ENCODE results near the gene LCA5. TPM values are rescaled to one million over a fixed set of nuclear protein-coding genes. Genes with fewer than 3 reads are reported as not detected.
"Not testable (repeated sequence)": the region's sequence is repeated elsewhere in the genome, so short reads cannot be mapped to it uniquely, and the experiment has no call there.

LCA5 gene
- total RNA-seq, 2 donors from 2014 or later, result 4.6 to 7.0 TPM

DNA sequence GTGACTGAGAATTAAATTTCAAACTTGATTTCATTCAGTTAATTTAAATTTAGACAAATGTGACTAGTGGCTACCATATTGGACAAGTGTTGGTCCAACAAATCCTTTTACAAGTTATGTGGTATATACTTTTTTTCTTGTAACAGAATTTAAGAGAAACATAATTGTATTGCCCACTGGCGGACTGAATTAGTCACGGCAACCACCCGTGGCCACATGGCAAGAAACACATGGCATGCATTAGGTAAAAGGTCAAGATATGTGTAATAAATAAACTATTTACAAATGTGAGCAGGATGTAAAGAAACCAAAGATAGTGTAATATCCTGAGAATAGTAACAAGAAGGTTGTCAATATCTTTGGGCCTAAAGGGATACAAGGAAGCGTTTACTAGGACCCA, 91.2 kb downstream of the LCA5 start:
- DNase-seq (ENCODE audit: low spot score) (no peak), ATAC-seq (ENCODE audit: insufficient number of reproducible peaks, low FRiP score, low read depth) (no peak)
- Histone ChIP-seq H3K27me3 (replicated peaks; ENCODE audit: insufficient read depth) (no peaks in the 10 kb centered on the region), H3K27ac (no peak overlapping the region), H3K4me3 (no peak overlapping the region), H3K9me3 (no peaks in the 10 kb centered on the region), H3K36me3 (no peaks in the 10 kb centered on the region), H3K4me1 (ENCODE audit: control insufficient read depth in 1 of 2, low read depth in 2 of 2) (no peaks in the 10 kb centered on the region)
- TF ChIP-seq, protein P1, sequence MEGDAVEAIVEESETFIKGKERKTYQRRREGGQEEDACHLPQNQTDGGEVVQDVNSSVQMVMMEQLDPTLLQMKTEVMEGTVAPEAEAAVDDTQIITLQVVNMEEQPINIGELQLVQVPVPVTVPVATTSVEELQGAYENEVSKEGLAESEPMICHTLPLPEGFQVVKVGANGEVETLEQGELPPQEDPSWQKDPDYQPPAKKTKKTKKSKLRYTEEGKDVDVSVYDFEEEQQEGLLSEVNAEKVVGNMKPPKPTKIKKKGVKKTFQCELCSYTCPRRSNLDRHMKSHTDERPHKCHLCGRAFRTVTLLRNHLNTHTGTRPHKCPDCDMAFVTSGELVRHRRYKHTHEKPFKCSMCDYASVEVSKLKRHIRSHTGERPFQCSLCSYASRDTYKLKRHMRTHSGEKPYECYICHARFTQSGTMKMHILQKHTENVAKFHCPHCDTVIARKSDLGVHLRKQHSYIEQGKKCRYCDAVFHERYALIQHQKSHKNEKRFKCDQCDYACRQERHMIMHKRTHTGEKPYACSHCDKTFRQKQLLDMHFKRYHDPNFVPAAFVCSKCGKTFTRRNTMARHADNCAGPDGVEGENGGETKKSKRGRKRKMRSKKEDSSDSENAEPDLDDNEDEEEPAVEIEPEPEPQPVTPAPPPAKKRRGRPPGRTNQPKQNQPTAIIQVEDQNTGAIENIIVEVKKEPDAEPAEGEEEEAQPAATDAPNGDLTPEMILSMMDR (IDR thresholded peaks at IDR 0.05), result no peak

DNA sequence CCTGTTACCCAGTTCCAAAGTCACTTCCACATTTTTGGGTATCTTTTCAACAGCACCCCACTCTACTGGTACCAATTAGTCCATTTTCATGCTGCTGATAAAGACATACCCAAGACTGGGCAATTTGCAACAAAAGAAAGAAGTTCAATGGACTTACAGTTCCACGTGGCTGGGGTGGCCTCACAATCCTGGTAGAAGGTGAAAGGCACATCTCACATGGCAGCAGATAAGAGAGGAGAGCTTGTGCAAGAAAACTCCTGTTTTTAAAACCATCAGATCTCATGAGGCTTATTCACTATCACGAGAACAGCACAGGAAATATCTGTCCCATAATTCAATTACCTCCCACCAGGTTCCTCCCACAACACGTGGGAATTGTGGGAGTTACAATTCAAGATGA, 93.4 kb downstream of the LCA5 start:
- ATAC-seq (ENCODE audit: insufficient number of reproducible peaks, low FRiP score, low read depth); H3K27ac ChIP-seq; H3K27me3 ChIP-seq (replicated peaks; ENCODE audit: insufficient read depth); DNase-seq (ENCODE audit: low spot score); H3K4me1 ChIP-seq (ENCODE audit: control insufficient read depth in 1 of 2, low read depth in 2 of 2); H3K9me3 ChIP-seq; H3K4me3 ChIP-seq; H3K36me3 ChIP-seq: not testable (repeated sequence)

GRCh38 chr6:79441192-79441591, 96.0 kb downstream of the LCA5 start:
- TF ChIP-seq, protein P1 (IDR thresholded peaks at IDR 0.05), result no peak
- no peak for DNase-seq (ENCODE audit: low spot score)
- H3K4me1 ChIP-seq (ENCODE audit: control insufficient read depth in 1 of 2, low read depth in 2 of 2), result peaks cover 0 to 5% of the 10 kb centered on the region in 2 donors
- H3K9me3 ChIP-seq, result no peaks in the 10 kb centered on the region
- no peak overlapping the region for H3K4me3 ChIP-seq
- no peaks in the 10 kb centered on the region for H3K27me3 ChIP-seq (replicated peaks; ENCODE audit: insufficient read depth)
- no peaks in the 10 kb centered on the region for H3K36me3 ChIP-seq
- H3K27ac ChIP-seq, result no peak overlapping the region
- no peak for ATAC-seq (ENCODE audit: insufficient number of reproducible peaks, low FRiP score, low read depth)

GRCh38 chr6:79440598-79440997, 96.6 kb downstream of the LCA5 start:
- Histone ChIP-seq H3K27ac (no peak overlapping the region), H3K27me3 (replicated peaks; ENCODE audit: insufficient read depth) (no peaks in the 10 kb centered on the region), H3K9me3 (no peaks in the 10 kb centered on the region), H3K4me1 (ENCODE audit: control insufficient read depth in 1 of 2, low read depth in 2 of 2) (peaks cover 0 to 5% of the 10 kb centered on the region in 2 donors), H3K4me3 (no peak overlapping the region), H3K36me3 (no peaks in the 10 kb centered on the region)
- no peak for DNase-seq (ENCODE audit: low spot score)
- no peak for ATAC-seq (ENCODE audit: insufficient number of reproducible peaks, low FRiP score, low read depth)
- TF ChIP-seq, protein P1 (IDR thresholded peaks at IDR 0.05), result no peak

GRCh38 chr6:79438030-79438429, 99.2 kb downstream of the LCA5 start:
- DNase-seq (ENCODE audit: low spot score), result no peak

DNA sequence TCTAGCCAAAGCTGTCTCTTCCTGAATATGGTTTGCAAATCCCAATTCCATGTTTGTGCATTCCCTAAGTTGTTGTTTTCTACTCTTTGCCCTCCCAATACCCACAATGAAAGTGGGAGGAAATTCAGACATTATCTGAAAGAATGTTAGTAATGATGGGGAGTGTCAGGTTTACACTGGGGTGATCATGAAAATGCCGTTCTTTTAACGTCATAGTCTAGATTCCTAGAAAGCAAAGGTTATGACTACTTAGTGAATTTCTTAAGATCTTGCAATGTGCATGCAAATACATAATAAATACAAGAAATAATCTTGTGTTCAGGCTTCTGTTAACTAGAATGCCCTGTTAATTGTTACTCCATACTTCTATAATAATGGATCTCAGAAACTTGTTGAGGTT, 101.0 kb downstream of the LCA5 start:
- no peaks in the 10 kb centered on the region for H3K9me3 ChIP-seq
- H3K4me1 ChIP-seq (ENCODE audit: control insufficient read depth in 1 of 2, low read depth in 2 of 2), result peaks cover 0 to 5% of the 10 kb centered on the region in 2 donors
- TF ChIP-seq, protein P1 (IDR thresholded peaks at IDR 0.05), result no peak
- H3K27me3 ChIP-seq (replicated peaks; ENCODE audit: insufficient read depth), result no peaks in the 10 kb centered on the region
- DNase-seq (ENCODE audit: low spot score) (no peak), ATAC-seq (ENCODE audit: insufficient number of reproducible peaks, low FRiP score, low read depth) (no peak)
- H3K27ac ChIP-seq, result no peak overlapping the region
- no peaks in the 10 kb centered on the region for H3K36me3 ChIP-seq
- H3K4me3 ChIP-seq, result no peak overlapping the region

More at GRCh38 chr6:79438030-79438429, 99.2 kb downstream of the LCA5 start:
- Histone ChIP-seq H3K4me3 (no peak overlapping the region), H3K27ac (no peak overlapping the region), H3K4me1 (ENCODE audit: control insufficient read depth in 1 of 2, low read depth in 2 of 2) (peaks cover 0 to 5% of the 10 kb centered on the region in 2 donors), H3K9me3 (no peaks in the 10 kb centered on the region), H3K27me3 (replicated peaks; ENCODE audit: insufficient read depth) (no peaks in the 10 kb centered on the region), H3K36me3 (no peaks in the 10 kb centered on the region)
- TF ChIP-seq, protein P1 (IDR thresholded peaks at IDR 0.05), result no peak
- no peak for ATAC-seq (ENCODE audit: insufficient number of reproducible peaks, low FRiP score, low read depth)

Data from thoracic aorta (tissue), 2 donors.